Thoracic aorta (tissue), 2 donors: Measurements from ENCODE around the gene C2orf15. TPM values are rescaled to one million over a fixed set of nuclear protein-coding genes. Genes with fewer than 3 reads are reported as not detected.

Experiments
- ATAC-seq: fragments of 150-250 bp; one replicate; pipeline ENCODE4 v1.8.0; 2017; ENCODE audit warnings: low read depth; ENCODE audit not compliant: insufficient number of reproducible peaks, low FRiP score
- DNase-seq: peaks from one replicate; pipeline ENCODE4 v3.0.0-alpha.2; 2020; ENCODE audit warnings: low spot score
- H3K27ac ChIP-seq, 2 donors: fragments of 200-600 bp; sonication (generic); 1 replicate in 1 of 2; 2 replicates in 1 of 2; pipeline ENCODE4 v1.5.1; 2016; ENCODE audit warnings: mild to moderate bottlenecking in 2 of 2, moderate library complexity in 2 of 2
- H3K27me3 ChIP-seq: fragments of 200-600 bp; sonication (generic); replicated peaks from 2 replicates; pipeline ENCODE4 v1.6.0; 2016; ENCODE audit warnings: mild to moderate bottlenecking; ENCODE audit not compliant: insufficient read depth
- H3K36me3 ChIP-seq: fragments of 200-600 bp; sonication (generic); one replicate; pipeline ENCODE4 v1.5.1; 2016
- H3K4me1 ChIP-seq, 2 donors: fragments of 200-600 bp; sonication (generic); 1 replicate in 1 of 2; 2 replicates in 1 of 2; pipeline versions ENCODE4 v1.5.1 to v1.6.0; 2016; ENCODE audit warnings: low read depth in 2 of 2, mild to moderate bottlenecking in 1 of 2; ENCODE audit not compliant: control insufficient read depth in 1 of 2
- H3K4me3 ChIP-seq: fragments of 200-600 bp; sonication (generic); 2 replicates; pipeline ENCODE4 v1.5.1; 2016; ENCODE audit warnings: mild to moderate bottlenecking
- H3K9me3 ChIP-seq: fragments of 200-600 bp; sonication (generic); 2 replicates; pipeline ENCODE4 v1.5.1; 2016
- CTCF ChIP-seq: fragments of 200-600 bp; sonication (generic); IDR thresholded peaks from one replicate; pipeline ENCODE4 v1.5.1; 2019; ENCODE audit warnings: antibody characterized with exemption
- total RNA-seq, 2 donors: library from RNA; depleted of rRNA; stranded (reverse); fragments of >200 nt; gene quantifications; one replicate each; pipeline versions ENCODE4 v1.1.0 to v1.2.3, GENCODE V29; 2016

Gene C2orf15
- total RNA-seq, 2 donors from 2014 or later, result 4.9 TPM; not detected in 1

DNA sequence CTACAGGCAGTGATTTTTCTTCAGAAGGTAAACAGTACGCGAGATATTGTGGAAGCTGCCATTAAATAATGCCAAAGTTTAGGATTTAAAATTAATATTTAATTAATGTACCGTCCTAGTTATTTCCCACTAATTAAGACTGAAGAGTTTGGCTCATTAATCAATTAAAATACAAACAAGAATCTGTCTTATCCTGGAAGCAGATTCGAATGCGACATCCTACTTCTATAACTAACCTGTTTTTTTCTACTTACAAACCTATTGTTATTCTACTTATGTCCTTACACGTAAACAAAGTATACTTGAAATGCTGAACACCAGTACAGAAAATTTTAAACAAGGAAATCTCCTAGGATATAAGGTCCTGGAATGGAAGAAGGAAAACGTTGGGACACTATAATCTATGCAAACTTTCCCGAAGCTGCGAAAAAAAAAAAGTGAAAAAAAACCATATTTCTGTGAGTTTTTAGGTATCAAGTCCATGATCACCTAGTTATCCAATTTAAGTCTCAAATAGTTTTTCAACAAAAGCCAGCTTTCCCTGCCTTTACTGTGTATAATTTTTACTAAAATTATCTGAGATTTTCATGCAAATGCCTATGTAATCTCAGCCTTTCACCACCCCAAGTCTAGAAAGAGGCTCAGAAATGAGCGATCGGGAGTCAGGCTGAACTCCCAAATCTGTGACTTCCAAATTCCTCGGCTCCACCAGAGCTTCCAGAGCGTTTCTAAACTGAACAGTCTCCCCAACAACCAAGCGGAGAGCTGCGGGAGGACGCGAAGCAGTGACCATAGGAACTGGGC is 1.2 kb upstream of the C2orf15 start:
- no peaks in the 10 kb centered on the region for H3K27me3 ChIP-seq
- H3K4me3 ChIP-seq, result peak overlapping the region; percentile 82
- ATAC-seq (peak; percentile 45), DNase-seq (no peak)
- no peaks in the 10 kb centered on the region for H3K9me3 ChIP-seq
- H3K4me1 ChIP-seq, result peaks cover 0 to 11% of the 10 kb centered on the region in 2 donors
- H3K36me3 ChIP-seq, result no peaks in the 10 kb centered on the region
- TF ChIP-seq CTCF, result no peak
- H3K27ac ChIP-seq, result peak overlapping the region; percentile 55 to 67

DNA sequence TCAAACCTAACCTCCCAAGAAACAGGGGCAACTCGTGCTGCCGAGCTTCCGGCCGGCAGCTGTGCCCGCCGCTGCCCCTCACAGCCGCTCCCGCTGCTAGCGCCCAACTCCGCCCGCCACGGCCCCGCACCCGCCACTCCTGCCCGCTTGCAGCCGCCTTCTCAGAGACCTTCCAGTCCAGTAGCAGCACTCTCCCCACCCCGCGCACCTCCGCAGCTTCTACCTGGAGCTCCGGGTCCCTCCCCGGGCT is 722 bp upstream of the C2orf15 start:
- Histone ChIP-seq H3K9me3 (no peaks in the 10 kb centered on the region), H3K36me3 (no peaks in the 10 kb centered on the region), H3K4me1 (peaks cover 0 to 11% of the 10 kb centered on the region in 2 donors), H3K27me3 (no peaks in the 10 kb centered on the region), H3K4me3 (peak overlapping the region; percentile 82), H3K27ac (peak overlapping the region; percentile 55 to 67)
- TF ChIP-seq CTCF, result no peak
- no peak for ATAC-seq
- DNase-seq, result no peak

- Histone ChIP-seq H3K9me3 (no peaks in the 10 kb centered on the region), H3K4me1 (peaks cover 0 to 14% of the 10 kb centered on the region in 2 donors), H3K27ac (no peak overlapping the region), H3K27me3 (no peaks in the 10 kb centered on the region), H3K4me3 (no peak overlapping the region), H3K36me3 (no peaks in the 10 kb centered on the region)
- no peak for ATAC-seq
- no peak for TF ChIP-seq CTCF
- no peak for DNase-seq
Measured at GRCh38 chr2:99150706-99151105, 9.2 kb downstream of the C2orf15 start.

- no peak overlapping the region for H3K4me3 ChIP-seq
- DNase-seq (no peak), ATAC-seq (no peak)
- no peak for TF ChIP-seq CTCF
- no peaks in the 10 kb centered on the region for H3K9me3 ChIP-seq
- H3K27ac ChIP-seq, result no peak overlapping the region
- H3K4me1 ChIP-seq, result peaks cover 3 to 21% of the 10 kb centered on the region in 2 donors
- H3K27me3 ChIP-seq, result no peaks in the 10 kb centered on the region
- no peaks in the 10 kb centered on the region for H3K36me3 ChIP-seq
Measured at GRCh38 chr2:99152199-99152895, 10.8 kb downstream of the C2orf15 start.

GRCh38 chr2:99153921-99154604 is 12.6 kb downstream of the C2orf15 start:
- H3K27ac ChIP-seq, result peak overlapping the region; percentile 79 to 88
- H3K4me3 ChIP-seq, result peak overlapping the region; percentile 93
- H3K9me3 ChIP-seq, result no peaks in the 10 kb centered on the region
- DNase-seq, result no peak
- ATAC-seq, result no peak
- H3K27me3 ChIP-seq, result no peaks in the 10 kb centered on the region
- peaks cover 3 to 21% of the 10 kb centered on the region in 2 donors for H3K4me1 ChIP-seq
- TF ChIP-seq CTCF, result no peak
- peaks cover 1% of the 10 kb centered on the region for H3K36me3 ChIP-seq
